GM18508 (cell line): Measurements from ENCODE around the gene THSD7B.

Source experiments
- ATAC-seq: cut with Tn5 transposase; IDR thresholded peaks from one replicate; pipeline ENCODE4 v1.9.1; 2021; ENCODE audit warnings: moderate number of reproducible peaks; ENCODE audit not compliant: insufficient read depth, unreplicated experiment

The THSD7B gene

DNA sequence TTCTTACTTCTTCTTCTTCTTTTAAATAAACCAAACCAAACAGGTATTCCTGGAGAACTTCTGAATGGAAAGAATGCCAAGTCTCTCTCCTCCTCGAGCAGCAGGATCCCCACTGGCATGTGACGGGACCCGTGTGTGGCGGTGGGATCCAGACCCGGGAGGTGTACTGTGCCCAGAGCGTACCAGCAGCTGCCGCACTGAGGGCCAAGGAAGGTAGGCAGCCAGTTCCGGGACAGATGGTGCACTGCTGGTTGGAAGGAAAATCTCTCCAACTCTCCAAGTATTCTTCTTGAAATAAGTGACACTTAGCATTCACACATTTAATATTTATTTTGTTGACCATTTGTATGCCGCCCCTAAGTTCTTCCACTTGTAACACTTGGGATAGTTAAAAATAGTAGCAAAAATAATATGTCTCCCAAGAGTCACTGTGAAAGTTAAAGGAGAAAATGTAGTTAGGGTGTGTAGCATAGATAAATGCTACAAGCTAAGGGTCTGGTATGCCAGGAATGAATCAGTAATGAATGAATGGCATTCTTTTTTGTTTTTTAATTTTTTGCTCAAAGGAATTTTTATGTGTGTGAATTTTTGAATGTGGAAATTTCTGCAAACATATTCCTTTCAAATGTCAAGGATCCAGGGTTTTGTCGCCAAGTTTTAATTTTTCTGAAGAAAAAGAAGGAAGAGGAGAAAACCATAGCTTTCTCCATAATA, 349.9 kb downstream of the THSD7B start:
- ATAC-seq, result no peak

DNA sequence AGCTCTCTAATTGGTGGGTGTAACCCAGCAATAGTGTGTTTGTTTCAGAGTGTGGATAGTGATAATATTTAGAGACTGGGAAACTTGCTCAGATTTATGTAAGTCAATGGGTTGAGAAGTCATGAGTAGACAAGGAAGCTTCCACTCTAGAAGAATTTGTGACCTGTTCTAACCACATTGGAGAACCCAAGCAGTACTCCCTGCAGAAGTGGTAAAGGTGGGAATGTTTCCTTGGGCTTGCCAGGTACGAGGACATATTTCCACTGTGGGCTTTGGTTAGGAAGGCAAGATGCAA, 350.4 kb downstream of the THSD7B start:
- ATAC-seq, result no peak

DNA sequence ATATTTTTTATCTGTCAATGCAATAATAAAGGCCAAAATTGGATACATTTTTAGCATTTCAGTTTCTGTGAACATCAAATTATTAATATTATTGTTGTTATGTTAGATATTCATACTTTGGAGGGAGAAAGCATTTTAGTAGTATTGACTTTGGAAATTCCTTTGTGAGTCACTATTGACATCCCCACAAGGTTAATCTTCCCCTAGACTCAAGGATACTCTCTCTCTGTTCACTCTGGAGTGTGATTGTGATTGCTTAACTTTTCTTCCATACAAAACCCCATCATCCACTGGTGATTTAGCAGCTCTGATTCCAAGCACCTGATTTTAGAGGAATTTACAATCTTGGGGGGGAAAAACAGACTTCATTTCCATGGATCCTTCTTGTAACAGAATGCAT, 352.0 kb downstream of the THSD7B start:
- ATAC-seq, result no peak

DNA sequence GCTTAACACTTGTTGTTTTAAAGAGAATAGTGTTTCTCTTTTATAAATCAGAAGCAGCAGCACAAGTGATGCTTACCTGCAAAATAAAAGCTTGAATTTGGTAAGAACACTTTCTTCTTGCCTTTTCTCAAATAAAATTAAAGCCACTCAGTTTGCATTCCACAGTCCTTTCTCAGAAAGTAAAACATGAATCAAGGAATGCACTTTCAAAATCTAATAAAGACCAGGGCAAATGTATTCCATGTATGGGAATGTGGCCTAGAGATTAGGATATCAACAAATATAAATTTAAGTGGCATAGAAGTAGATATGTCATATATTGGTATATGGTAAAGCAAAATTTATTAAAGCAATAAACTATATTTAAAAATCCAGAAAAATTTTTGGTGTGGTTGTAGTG, 352.8 kb downstream of the THSD7B start:
- no peak for ATAC-seq

DNA sequence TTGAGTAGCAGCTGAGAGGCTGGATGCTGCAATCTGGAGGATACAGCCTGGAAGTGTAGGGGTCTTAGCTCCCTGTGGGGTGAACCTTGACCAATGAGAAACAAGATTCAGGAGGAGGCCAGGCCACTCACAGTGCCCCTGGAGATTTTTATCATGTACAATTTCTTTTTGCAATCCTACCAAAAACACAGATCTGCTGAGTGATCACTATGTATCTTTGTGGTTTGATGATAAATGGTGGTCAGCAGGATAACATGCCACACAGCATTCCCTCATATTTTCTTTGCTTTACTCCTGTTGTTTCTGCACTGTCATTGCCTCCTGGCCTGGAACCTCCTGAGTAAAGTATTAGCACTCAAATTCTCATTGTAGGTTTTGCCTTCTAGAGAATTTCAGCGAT, 357.9 kb downstream of the THSD7B start:
- no peak for ATAC-seq

DNA sequence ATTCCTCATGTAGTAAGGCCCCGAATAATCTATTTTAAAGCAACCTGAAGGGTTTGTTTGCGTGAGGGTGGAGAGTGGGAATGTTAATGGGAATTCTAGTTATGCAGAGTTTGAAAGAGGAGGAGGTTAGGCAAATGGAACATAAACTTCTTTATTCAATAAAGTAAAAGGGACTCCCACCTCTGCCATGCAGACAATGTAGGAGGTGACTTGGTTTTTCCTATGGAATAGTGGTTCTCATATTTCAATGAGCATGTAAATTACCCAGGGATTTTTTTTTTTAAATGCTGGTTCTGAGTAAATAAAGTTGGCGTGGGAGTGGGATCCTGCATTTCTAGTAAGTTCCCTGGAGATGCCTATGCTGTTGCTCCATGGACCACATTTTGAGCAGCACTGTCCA, 367.9 kb downstream of the THSD7B start:
- no peak for ATAC-seq

DNA sequence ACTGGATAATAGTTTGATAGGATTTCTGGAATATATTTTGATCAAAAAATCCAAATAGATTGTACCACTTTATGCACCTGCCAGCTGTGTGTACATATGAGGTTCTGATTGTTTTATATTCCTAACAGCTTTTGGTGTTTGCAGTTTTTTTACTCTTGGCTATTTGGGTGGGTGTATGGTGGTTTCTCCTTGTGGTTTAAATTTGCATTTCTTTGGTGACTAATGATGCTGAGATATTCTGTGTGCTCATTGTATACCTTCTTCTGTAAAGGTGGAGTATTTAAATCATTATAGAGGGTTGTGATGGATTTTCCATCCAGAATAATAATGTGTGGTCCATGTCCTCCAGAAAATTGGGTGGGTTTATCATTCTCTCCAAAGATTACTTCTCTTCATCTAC, 372.9 kb downstream of the THSD7B start:
- no peak for ATAC-seq

DNA sequence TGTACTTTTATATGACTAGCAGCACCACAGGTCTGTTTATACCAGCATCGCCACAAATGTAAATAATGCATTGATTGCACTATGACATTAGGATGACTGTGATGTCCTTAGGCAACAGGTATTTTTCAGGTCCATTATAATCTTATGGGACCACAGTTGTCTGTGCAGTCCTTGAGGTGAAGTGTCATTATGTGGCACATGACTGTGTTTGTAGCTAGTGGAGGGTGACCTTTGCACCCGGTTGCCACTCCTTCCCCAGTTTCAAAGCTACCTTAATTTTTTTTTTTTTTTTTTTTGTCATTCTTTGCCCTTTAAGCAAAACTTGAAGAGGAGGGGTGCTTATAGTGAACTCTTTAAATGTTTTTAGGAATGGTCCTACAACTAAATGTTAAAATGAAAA, 386.4 kb downstream of the THSD7B start:
- ATAC-seq, result no peak

DNA sequence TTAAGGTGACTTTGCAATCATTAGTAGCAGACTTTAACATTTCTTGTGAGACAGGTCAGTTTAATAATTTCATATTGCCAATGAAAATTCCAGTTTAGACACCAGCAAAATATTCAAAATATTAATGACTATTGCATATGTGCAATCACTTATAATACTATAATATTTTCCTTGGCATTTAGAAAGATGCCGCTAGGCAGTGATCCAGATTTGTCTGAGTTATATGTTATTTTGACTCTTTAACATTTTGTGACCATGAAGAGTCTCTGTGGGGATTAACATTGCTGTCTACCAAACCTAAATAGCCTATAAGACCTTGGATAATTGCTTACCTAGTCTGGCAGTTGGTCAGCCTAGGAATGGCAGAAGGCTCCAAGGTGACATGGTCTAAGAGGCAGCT, 389.6 kb downstream of the THSD7B start:
- no peak for ATAC-seq

DNA sequence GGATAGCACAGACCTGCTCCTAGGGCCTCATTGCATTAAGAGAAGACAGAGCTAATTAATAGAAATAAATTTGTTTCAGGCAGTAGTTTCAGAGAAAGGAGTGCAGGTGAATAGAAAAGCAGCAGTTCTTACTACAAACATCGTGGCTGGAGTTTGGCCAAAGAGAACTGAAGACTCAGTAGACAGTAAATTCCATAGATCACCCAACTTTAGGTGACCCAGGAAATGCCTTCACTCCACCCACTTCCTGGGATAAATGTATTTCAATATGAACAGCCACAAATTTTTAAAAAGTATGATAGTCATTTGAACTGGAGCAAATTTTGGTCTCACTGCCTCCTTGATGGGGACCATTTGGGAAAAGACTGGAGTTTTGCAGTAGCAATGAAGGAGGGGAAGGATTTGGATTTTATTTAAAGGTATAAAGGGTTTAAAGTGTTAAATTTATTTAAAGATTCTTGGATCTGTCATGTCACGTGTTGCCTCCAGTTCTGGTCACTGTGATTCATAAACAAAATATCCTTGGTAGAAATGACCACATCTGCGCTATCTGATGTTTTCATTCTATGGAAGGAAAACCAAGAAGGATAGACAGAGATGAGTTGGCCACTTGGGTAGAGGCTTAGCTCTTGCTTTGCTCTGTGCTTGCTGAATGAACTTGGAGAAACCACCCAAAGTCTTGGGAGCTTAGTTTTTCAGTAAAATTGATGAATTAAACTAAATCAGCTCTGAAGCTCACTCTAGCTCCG, 390.2 kb downstream of the THSD7B start:
- no peak for ATAC-seq

DNA sequence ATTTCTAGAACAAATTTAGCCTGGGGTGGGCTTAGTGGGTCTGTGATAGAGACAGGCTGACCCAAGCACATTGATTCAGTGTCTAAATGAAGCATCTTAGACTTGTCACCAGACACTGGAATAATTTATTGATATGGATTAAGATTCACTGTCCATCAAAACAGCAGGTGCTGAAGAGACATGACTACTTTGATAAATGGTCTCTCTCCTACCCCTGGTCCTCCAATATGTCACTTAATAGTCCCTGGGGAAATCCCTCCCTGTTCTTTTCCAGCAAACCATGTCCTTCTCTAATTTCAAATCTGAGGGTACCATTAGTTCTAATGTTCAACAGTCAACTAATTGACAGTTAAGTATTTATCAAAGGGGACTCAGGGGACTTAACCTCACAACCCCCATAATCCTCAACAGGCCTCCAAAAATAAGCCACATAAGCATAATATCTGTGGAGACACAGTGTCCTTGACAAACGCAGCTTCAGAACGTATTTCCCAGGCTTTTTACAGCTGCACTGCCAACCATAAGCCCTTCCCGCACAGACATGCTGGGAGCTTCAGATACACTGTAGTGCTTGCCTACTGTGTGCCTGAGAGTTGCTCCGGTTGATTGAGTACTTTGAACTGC, 391.0 kb downstream of the THSD7B start:
- no peak for ATAC-seq

DNA sequence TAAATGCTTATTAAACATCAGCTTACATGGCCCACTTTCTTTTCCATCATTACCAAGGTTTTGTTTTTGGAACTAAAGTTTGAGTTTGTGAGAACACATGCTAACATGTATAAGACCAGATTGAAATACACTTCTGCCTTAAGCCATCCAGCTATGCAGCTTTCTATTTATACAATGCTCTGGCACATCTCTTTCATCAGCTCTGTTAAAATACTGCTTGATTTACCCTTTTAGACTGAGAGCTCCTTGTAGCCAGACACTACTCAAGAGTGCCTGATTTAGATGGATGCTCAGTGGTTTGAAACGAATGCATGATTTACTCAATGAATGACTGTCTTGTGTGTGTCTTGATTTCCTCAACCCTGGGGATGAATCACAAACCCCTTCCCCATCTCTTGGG, 392.5 kb downstream of the THSD7B start:
- ATAC-seq, result no peak

DNA sequence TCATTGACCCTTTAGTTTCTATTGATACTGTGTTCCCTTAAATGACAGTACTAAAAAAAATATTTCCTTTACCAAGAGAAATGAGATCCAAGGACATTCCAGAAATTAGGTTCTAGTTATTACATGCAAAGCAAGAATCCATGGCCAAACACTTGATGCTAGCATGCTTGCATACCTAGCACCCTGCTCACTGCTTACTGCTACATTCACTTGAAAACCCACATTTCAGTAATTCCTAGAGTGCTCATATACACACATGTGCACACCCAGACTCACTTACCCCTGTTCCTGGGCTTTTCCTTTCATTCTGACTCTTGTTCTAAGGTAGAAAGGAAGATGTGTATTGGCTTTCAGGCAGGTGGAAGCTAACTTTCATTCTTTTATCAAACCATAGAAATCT, 395.9 kb downstream of the THSD7B start:
- no peak for ATAC-seq

DNA sequence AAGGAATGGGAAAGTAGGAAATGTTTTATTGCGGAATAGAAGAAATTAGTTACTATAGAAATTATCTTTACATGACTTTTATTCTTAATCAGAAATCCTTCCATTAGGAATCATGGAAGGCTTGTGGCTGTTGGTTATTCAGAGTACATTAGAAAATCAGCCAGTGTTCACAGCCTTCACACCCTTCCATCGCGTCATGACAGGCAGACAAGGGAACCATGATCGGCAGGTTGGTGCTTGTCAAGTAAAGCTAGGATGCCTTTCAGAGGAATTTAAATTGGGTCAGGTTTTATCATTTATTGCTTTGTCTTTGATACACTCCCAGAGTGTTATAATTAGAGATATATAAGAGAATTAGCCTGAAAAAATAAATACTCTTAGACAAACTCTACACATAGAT, 400.6 kb downstream of the THSD7B start:
- no peak for ATAC-seq

DNA sequence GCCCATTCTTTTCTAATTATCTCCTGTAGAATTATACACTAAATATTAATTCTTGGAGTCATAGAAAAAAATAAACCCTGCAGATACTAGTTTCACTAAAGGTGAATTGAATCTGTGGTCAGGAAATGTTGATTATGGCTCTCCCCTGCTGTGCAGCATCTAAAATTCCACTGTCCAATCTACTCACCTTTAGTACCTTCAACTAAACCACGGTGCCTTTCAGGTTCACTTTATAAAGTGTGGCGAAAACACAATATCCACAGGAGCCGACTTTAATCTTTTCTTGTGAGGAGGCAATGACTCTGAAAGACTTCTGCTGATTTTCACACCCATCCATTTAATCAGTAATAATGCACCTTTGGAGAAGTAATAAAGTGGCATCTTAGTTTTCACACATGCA, 402.3 kb downstream of the THSD7B start:
- ATAC-seq, result no peak

DNA sequence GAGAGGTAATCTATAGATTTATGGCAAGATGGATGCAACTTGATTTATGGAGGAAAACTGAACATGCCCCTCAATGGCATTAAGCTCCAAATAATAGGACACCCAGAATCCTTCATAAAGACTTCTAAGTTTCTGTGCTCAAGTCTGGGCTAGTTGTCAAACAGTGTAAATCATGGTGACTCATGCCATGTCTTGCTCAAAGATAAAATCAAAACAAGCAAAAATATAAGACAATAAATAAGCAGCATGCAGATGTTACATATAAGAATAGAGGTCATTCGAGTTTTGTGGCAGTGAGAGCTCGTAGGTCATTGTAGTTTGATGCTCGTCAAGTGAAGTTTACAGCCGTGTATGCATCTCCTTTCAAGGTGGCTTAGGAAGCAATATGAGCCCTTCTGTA, 403.2 kb downstream of the THSD7B start:
- ATAC-seq, result no peak

DNA sequence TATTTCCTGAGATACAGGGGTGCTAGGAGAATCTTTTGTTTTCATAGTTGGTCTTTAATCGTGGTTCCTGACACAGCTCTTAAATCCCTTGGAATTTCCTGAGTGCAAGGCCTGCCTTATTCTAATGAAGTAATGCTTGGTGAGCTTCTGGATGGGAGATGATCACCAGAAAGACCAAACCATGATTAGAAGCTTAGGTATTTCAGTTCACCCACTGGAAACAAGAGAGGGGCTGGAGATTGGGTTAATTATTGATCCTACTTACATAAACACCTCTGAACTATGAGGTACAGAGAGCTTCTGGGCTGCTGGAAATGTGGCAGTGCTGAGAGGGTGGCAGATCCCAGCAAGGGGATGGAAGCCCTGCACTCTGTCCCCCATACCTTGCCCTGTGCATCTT, 406.8 kb downstream of the THSD7B start:
- no peak for ATAC-seq

DNA sequence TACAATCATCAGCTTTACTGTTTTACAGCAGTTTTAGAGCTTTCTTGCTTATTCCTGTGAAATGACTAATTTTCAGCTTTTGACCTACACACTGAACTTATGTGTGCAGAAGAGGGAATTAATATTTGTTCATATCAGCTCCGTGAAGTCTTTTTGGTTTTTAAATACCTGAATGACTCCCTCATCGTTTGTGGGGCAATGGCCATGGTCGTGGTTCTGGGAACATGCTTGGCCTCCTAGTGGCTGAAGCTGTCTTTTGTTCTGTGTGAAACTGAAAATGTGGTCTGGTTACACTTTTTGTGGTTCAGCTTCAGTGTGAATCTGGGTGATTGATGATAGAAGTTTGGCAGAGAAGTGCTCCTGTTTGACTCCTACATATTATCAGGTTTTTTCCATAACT, 408.1 kb downstream of the THSD7B start:
- peak; percentile 99 for ATAC-seq

DNA sequence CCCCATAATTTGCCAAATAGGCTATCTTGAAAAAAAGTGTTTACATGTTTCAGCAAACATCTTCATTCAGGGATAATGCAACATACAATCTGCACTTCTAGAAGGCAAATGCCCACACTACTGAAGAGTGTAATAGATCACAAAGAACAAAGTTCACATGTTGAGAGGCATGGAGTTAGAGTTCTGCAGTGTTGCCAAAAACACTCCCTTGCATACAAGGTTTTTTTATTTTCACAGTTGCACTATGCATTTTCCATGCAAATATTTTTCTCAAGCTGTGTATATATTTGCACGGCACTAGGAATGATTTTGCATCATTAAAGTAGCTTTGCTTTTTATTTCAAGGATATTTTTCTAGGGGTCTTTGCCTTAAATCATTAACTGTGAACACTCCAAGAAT, 409.9 kb downstream of the THSD7B start:
- ATAC-seq, result no peak

DNA sequence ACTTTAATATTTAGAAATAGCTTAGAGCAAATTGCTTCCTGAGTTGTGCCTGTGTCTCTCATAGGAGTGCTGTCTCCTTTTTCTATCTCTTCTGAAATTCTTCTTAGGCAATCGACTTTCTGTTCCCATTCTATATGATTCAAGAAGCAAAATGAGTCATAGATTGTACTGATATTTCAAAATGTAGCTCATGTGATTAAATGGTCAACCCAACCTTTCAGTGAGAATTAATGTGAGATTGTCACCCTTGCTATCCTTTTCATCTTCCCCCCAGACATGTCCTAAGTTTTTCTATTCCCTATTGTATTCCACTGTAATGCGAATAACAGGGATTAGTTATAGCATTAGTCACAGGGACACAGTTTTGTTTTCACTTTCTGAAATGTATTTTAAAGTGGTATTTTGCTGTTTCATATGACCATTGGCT, 413.6 kb downstream of the THSD7B start:
- peak; percentile 67 for ATAC-seq

DNA sequence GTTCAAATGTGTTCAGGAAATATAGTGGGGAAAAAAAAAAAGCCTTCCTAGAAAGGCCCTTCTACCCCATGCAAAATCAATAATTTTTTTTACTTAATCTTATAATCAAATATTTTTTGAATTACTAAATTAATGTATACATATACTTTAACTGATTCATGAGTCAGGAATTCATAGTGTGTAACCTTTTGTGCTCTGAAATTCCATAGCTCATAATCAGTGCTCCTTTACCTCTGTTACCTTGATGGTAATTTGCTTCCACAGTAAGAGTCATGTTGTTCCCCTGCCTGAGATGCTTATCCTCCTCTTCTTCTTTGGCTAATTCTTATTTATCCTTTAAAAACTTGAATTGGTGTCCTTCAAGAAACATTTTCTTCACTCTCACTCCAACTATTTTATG, 414.2 kb downstream of the THSD7B start:
- no peak for ATAC-seq

DNA sequence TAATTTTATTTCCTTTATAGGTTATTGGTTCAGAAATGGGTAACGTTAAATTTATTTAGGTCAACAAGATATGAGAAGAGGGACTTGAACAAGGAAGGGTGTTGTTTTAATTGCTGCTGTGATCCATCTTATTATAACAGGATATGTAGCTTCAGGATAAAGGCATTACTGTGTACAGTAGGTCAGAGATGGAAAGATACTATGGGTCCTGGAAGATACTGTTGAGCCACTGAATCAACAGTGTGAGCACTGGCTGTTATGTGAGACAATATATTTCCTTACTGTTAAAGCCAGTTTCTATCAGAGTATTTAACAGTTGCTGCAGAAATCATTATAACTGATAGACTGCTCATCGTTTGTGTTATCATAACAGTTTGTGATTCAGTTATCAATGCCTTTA, 414.7 kb downstream of the THSD7B start:
- ATAC-seq, result no peak
